H9 (cell line): Measurements from ENCODE around the gene SUMF1. TPM values are rescaled to one million over a fixed set of nuclear protein-coding genes. Genes with fewer than 3 reads are reported as not detected.

Experiments used
- DNase-seq: peaks from one replicate; pipeline ENCODE4 v3.0.0-alpha.2; 2017
- H2AFZ ChIP-seq: one replicate; pipeline ENCODE4 v1.6.1; 2013; ENCODE audit warnings: mild to moderate bottlenecking, low read length, control low read depth, moderate library complexity
- H2AK5ac ChIP-seq: 2 replicates; pipeline ENCODE4 v1.6.1; 2013; ENCODE audit warnings: low read length, control low read depth, mixed read lengths; ENCODE audit not compliant: insufficient read length
- H2BK120ac ChIP-seq: one replicate; pipeline ENCODE4 v1.6.1; 2013; ENCODE audit warnings: low read depth, mild to moderate bottlenecking, low read length, control low read depth, inconsistent platforms; ENCODE audit not compliant: poor library complexity, severe bottlenecking
- H2BK12ac ChIP-seq: 2 replicates; pipeline ENCODE4 v1.6.1; 2013; ENCODE audit warnings: low read length, control low read depth, mixed read lengths, low read depth; ENCODE audit not compliant: insufficient read length
- H2BK15ac ChIP-seq: 2 replicates; pipeline ENCODE4 v1.6.1; 2013; ENCODE audit warnings: low read depth, low read length, control low read depth
- H2BK20ac ChIP-seq: one replicate; pipeline ENCODE4 v1.6.1; 2013; ENCODE audit warnings: low read depth, mild to moderate bottlenecking, low read length, control low read depth, inconsistent platforms; ENCODE audit not compliant: poor library complexity, severe bottlenecking
- H2BK5ac ChIP-seq: 2 replicates; pipeline ENCODE4 v1.6.1; 2013; ENCODE audit warnings: low read length, control low read depth, mixed read lengths; ENCODE audit not compliant: insufficient read length
- H3K14ac ChIP-seq: 2 replicates; pipeline ENCODE4 v1.6.1; 2013; ENCODE audit warnings: low read length, control low read depth; ENCODE audit not compliant: insufficient read depth
- H3K18ac ChIP-seq: 2 replicates; pipeline ENCODE4 v1.6.1; 2013; ENCODE audit warnings: low read depth, mild to moderate bottlenecking, mixed read lengths, low read length, control low read depth; ENCODE audit not compliant: insufficient read length
- H3K23ac ChIP-seq: 2 replicates; pipeline ENCODE4 v1.6.1; 2013; ENCODE audit warnings: low read length, control low read depth, mixed read lengths, low read depth; ENCODE audit not compliant: insufficient read length
- H3K23me2 ChIP-seq: 2 replicates; pipeline ENCODE4 v1.6.1; 2013; ENCODE audit warnings: low read depth, mild to moderate bottlenecking, mixed read lengths, low read length, control low read depth; ENCODE audit not compliant: insufficient read length, poor library complexity, severe bottlenecking
- H3K27ac ChIP-seq: 2 replicates; pipeline ENCODE4 v1.5.1; 2013; ENCODE audit warnings: low read length, control low read depth, mixed read lengths, low read depth; ENCODE audit not compliant: insufficient read length
- H3K27me3 ChIP-seq: 2 replicates; pipeline ENCODE4 v1.6.1; 2013; ENCODE audit warnings: low read length, control low read depth, inconsistent platforms; ENCODE audit not compliant: insufficient read depth
- H3K4ac ChIP-seq: 2 replicates; pipeline ENCODE4 v1.6.1; 2013; ENCODE audit warnings: low read depth, mild to moderate bottlenecking, control low read depth, inconsistent platforms, low read length, moderate library complexity
- H3K4me1 ChIP-seq: 2 replicates; pipeline ENCODE4 v1.6.1; 2013; ENCODE audit warnings: low read length, control low read depth, inconsistent platforms; ENCODE audit not compliant: insufficient read depth
- H3K4me2 ChIP-seq: 2 replicates; pipeline ENCODE4 v1.6.1; 2013; ENCODE audit warnings: low read length, control low read depth, mixed read lengths; ENCODE audit not compliant: insufficient read length, insufficient read depth
- H3K56ac ChIP-seq: 2 replicates; pipeline ENCODE4 v1.6.1; 2013; ENCODE audit warnings: low read depth, mild to moderate bottlenecking, mixed read lengths, low read length, control low read depth; ENCODE audit not compliant: insufficient read length
- H3K79me1 ChIP-seq: 2 replicates; pipeline ENCODE4 v1.6.1; 2013; ENCODE audit warnings: low read depth, mild to moderate bottlenecking, moderate library complexity, low read length, control low read depth, inconsistent platforms; ENCODE audit not compliant: insufficient read depth, poor library complexity, severe bottlenecking
- H3K79me2 ChIP-seq: 2 replicates; pipeline ENCODE4 v1.6.1; 2013; ENCODE audit warnings: low read length, control low read depth, inconsistent platforms; ENCODE audit not compliant: insufficient read depth
- H3K9ac ChIP-seq: 2 replicates; pipeline ENCODE4 v1.6.1; 2013; ENCODE audit warnings: low read length, control low read depth, mixed read lengths; ENCODE audit not compliant: insufficient read length; ENCODE audit errors: extremely low read depth
- H3K9me3 ChIP-seq: one replicate; pipeline ENCODE4 v1.6.1; 2013; ENCODE audit warnings: low read depth, low read length, inconsistent platforms; ENCODE audit not compliant: control insufficient read depth
- H3T11ph ChIP-seq: one replicate; pipeline ENCODE4 v1.6.1; 2013; ENCODE audit warnings: mild to moderate bottlenecking, low read length, control low read depth, inconsistent platforms
- H4K20me1 ChIP-seq: one replicate; pipeline ENCODE4 v1.6.1; 2013; ENCODE audit not compliant: control insufficient read depth, insufficient read length, insufficient read depth
- H4K5ac ChIP-seq: 2 replicates; pipeline ENCODE4 v1.6.1; 2013; ENCODE audit warnings: low read depth, mild to moderate bottlenecking, mixed read lengths, low read length, control low read depth; ENCODE audit not compliant: insufficient read length
- H4K8ac ChIP-seq: replicated peaks from 2 replicates; pipeline ENCODE4 v1.6.1; 2013; ENCODE audit warnings: low read length, control low read depth, mixed read lengths, low read depth; ENCODE audit not compliant: insufficient read length
- H4K91ac ChIP-seq: 2 replicates; pipeline ENCODE4 v1.6.1; 2013; ENCODE audit warnings: low read depth, mild to moderate bottlenecking, moderate library complexity, mixed read lengths, low read length, control low read depth; ENCODE audit not compliant: insufficient read length
- H3K27ac Mint-ChIP-seq, 3 experiments: 2 replicates in 2 of 3; 3 replicates in 1 of 3; pipeline ENCODE4 v1.8.0; 2020 to 2021; ENCODE audit warnings: mixed read lengths in 3 of 3, mild to moderate bottlenecking in 1 of 3, moderate library complexity in 1 of 3
- H3K27me3 Mint-ChIP-seq: 2 replicates; pipeline ENCODE4 v1.8.0; 2021; ENCODE audit warnings: low read depth, mild to moderate bottlenecking, moderate library complexity, mixed read lengths
- H3K36me3 Mint-ChIP-seq, 3 experiments: 2 replicates in 2 of 3; 3 replicates in 1 of 3; pipeline ENCODE4 v1.8.0; 2020 to 2021; ENCODE audit warnings: low read depth in 3 of 3, mixed read lengths in 3 of 3; ENCODE audit not compliant: insufficient read depth in 1 of 3
- H3K4me1 Mint-ChIP-seq, 2 experiments: 2 replicates each; pipeline ENCODE4 v1.8.0; 2020; ENCODE audit warnings: mixed read lengths in 2 of 2
- H3K4me3 Mint-ChIP-seq, 2 experiments: 2 replicates in 1 of 2; 3 replicates in 1 of 2; pipeline ENCODE4 v1.8.0; 2020 to 2021; ENCODE audit warnings: mild to moderate bottlenecking in 2 of 2, mixed read lengths in 2 of 2, moderate library complexity in 1 of 2
- H3K9me3 Mint-ChIP-seq, 2 experiments: 2 replicates in 1 of 2; 3 replicates in 1 of 2; pipeline ENCODE4 v1.8.0; 2020; ENCODE audit warnings: mild to moderate bottlenecking in 2 of 2, mixed read lengths in 2 of 2, moderate library complexity in 1 of 2
- CTCF ChIP-seq: fragments of 200-600 bp; sonication (generic); conservative IDR thresholded peaks from 3 replicates; pipeline ENCODE4 v1.8.0; 2021; ENCODE audit warnings: antibody characterized with exemption, mild to moderate bottlenecking
- WGBS: extraction: QIAGEN DNeasy Blood & Tissue Kit; methylation state at CpG from one replicate; pipeline ENCODE4 v1.1.7; 2013; ENCODE audit warnings: missing lambda C conversion rate, low lambda C conversion rate, mixed read lengths; ENCODE audit not compliant: insufficient read length; ENCODE audit errors: extremely low coverage; 5-methylcytosine and 5-hydroxymethylcytosine counted together
- total RNA-seq: library from RNA; stranded (reverse); gene quantifications from 2 replicates; pipeline ENCODE4 v1.2.1, GENCODE V29; 2021

SUMF1 gene
- total RNA-seq, 1 experiment from 2014 or later = 9.5 TPM

- Histone ChIP-seq H3K9ac (no peak overlapping the region), H3T11ph (no peak overlapping the region), H2AFZ (no peak overlapping the region), H4K8ac (no peak overlapping the region), H3K79me1 (no peaks in the 10 kb centered on the region), H4K20me1 (no peaks in the 10 kb centered on the region), H3K23ac (no peak overlapping the region), H3K27me3 (no peaks in the 10 kb centered on the region), H2BK5ac (no peak overlapping the region), H3K14ac (no peak overlapping the region), H3K4me2 (no peak overlapping the region), H2BK12ac (no peak overlapping the region), H2BK15ac (no peak overlapping the region), H2BK20ac (no peak overlapping the region), H3K27ac (no peak overlapping the region), H3K4ac (no peak overlapping the region), H2BK120ac (no peak overlapping the region), H2AK5ac (no peak overlapping the region), H4K5ac (no peak overlapping the region), H3K4me1 (no peaks in the 10 kb centered on the region), H4K91ac (no peak overlapping the region), H3K56ac (no peak overlapping the region), H3K23me2 (no peaks in the 10 kb centered on the region), H3K79me2 (no peaks in the 10 kb centered on the region), H3K18ac (no peak overlapping the region), H3K9me3 (no peaks in the 10 kb centered on the region)
- H3K27me3 Mint-ChIP-seq = no peaks in the 10 kb centered on the region
- H3K27ac Mint-ChIP-seq = no peak overlapping the region
- no peak for TF ChIP-seq CTCF
- H3K4me1 Mint-ChIP-seq = no peaks in the 10 kb centered on the region
- no peaks in the 10 kb centered on the region; a peak in 1 of 7 replicates for H3K36me3 Mint-ChIP-seq
- no CpG with 5 or more reads among the region's 4 CpGs for WGBS
- no peak for DNase-seq
- H3K9me3 Mint-ChIP-seq = no peaks in the 10 kb centered on the region; a peak in 1 of 5 replicates
- no peak overlapping the region for H3K4me3 Mint-ChIP-seq
Observed at GRCh38 chr3:4460334-4460733, 6.7 kb downstream of the SUMF1 start.
